Liver (tissue), 9 donors: ENCODE results near the gene AARSD1. TPM values are rescaled to one million over a fixed set of nuclear protein-coding genes. Genes with fewer than 3 reads are reported as not detected.

Experiments
- DNase-seq: peaks from one replicate; pipeline ENCODE4 v3.0.0-alpha.2; 2017; ENCODE audit warnings: low spot score
- H3K27ac ChIP-seq, 2 donors: one replicate each; pipeline ENCODE4 v1.7.0; 2013; ENCODE audit warnings: inconsistent platforms in 2 of 2, low read length in 2 of 2, control low read depth in 1 of 2, low read depth in 1 of 2, mild to moderate bottlenecking in 1 of 2
- H3K27me3 ChIP-seq, 4 donors: one replicate each; pipeline versions ENCODE4 v1.6.1 to v1.7.0; 2013; ENCODE audit warnings: low read length in 3 of 4, inconsistent platforms in 1 of 4, mild to moderate bottlenecking in 1 of 4, moderate library complexity in 1 of 4; ENCODE audit not compliant: control insufficient read depth in 4 of 4, insufficient read depth in 4 of 4
- H3K36me3 ChIP-seq, 4 donors: one replicate each; pipeline versions ENCODE4 v1.6.1 to v1.7.0; 2013; ENCODE audit warnings: low read length in 3 of 4, mild to moderate bottlenecking in 3 of 4, low read depth in 1 of 4, moderate library complexity in 1 of 4; ENCODE audit not compliant: control insufficient read depth in 4 of 4, insufficient read depth in 3 of 4
- H3K4me1 ChIP-seq, 4 donors: one replicate each; pipeline versions ENCODE4 v1.6.1 to v1.7.0; 2013; ENCODE audit warnings: low read length in 3 of 4, mild to moderate bottlenecking in 3 of 4, moderate library complexity in 1 of 4; ENCODE audit not compliant: control insufficient read depth in 4 of 4, insufficient read depth in 4 of 4
- H3K4me3 ChIP-seq, 3 donors: one replicate each; pipeline versions ENCODE4 v1.6.1 to v1.7.0; 2013; ENCODE audit warnings: low read length in 3 of 3, control low read depth in 1 of 3, low read depth in 1 of 3, mild to moderate bottlenecking in 1 of 3
- H3K9ac ChIP-seq, 2 donors: one replicate each; pipeline ENCODE4 v1.7.0; 2013; ENCODE audit warnings: low read length in 2 of 2, mild to moderate bottlenecking in 2 of 2, moderate library complexity in 2 of 2, control low read depth in 1 of 2, low read depth in 1 of 2
- H3K9me3 ChIP-seq, 4 donors: one replicate each; pipeline versions ENCODE4 v1.6.1 to v1.7.0; 2013; ENCODE audit warnings: low read length in 3 of 4; ENCODE audit not compliant: control insufficient read depth in 4 of 4
- ATF3 ChIP-seq: IDR thresholded peaks from 2 replicates; pipeline ENCODE4 v1.6.1; 2016; ENCODE audit warnings: antibody characterized with exemption
- CTCF ChIP-seq: fragments of 150-350 bp; IDR thresholded peaks from 2 replicates; pipeline ENCODE4 v1.5.1; 2017; ENCODE audit warnings: improper control_type of control experiment, low read depth, low read length; ENCODE audit not compliant: missing input control
- EGR1 ChIP-seq, 2 donors: IDR thresholded peaks; 2 replicates each; pipeline ENCODE4 v1.6.1; 2016 to 2018; ENCODE audit warnings: antibody characterized with exemption in 2 of 2, low read depth in 2 of 2
- FOXA1 ChIP-seq: IDR thresholded peaks from 2 replicates; pipeline ENCODE4 v1.6.1; 2016; ENCODE audit warnings: antibody characterized with exemption
- FOXA2 ChIP-seq: IDR thresholded peaks from 2 replicates; pipeline ENCODE4 v1.6.1; 2016; ENCODE audit warnings: antibody characterized with exemption
- HNF4A ChIP-seq, 2 donors: conservative IDR thresholded peaks; 2 replicates each; pipeline ENCODE4 v1.6.1; 2016; ENCODE audit warnings: antibody characterized with exemption in 2 of 2, mild to moderate bottlenecking in 2 of 2
- HNF4G ChIP-seq: IDR thresholded peaks from 2 replicates; pipeline ENCODE4 v1.6.1; 2016; ENCODE audit warnings: antibody characterized with exemption
- JUND ChIP-seq, 2 donors: IDR thresholded peaks; 2 replicates each; pipeline ENCODE4 v1.6.1; 2016; ENCODE audit warnings: antibody characterized with exemption in 2 of 2
- MAX ChIP-seq: IDR thresholded peaks from 2 replicates; pipeline ENCODE4 v1.6.1; 2016; ENCODE audit warnings: antibody characterized with exemption
- NR2F2 ChIP-seq: IDR thresholded peaks from 2 replicates; pipeline ENCODE4 v1.6.1; 2016; ENCODE audit warnings: antibody characterized with exemption
- RAD21 ChIP-seq, 2 donors: IDR thresholded peaks; 2 replicates each; pipeline ENCODE4 v1.6.1; 2016; ENCODE audit warnings: antibody characterized with exemption in 2 of 2, mild to moderate bottlenecking in 2 of 2
- REST ChIP-seq: IDR thresholded peaks from 2 replicates; pipeline ENCODE4 v1.6.1; 2016; ENCODE audit warnings: antibody characterized with exemption, mild to moderate bottlenecking
- RXRA ChIP-seq, 2 donors: IDR thresholded peaks; 2 replicates each; pipeline ENCODE4 v1.6.1; 2017 to 2018; ENCODE audit warnings: antibody characterized with exemption in 2 of 2, mild to moderate bottlenecking in 1 of 2
- SP1 ChIP-seq: IDR thresholded peaks from 2 replicates; pipeline ENCODE4 v1.6.1; 2018; ENCODE audit warnings: antibody characterized with exemption, mild to moderate bottlenecking
- TAF1 ChIP-seq: conservative IDR thresholded peaks from 2 replicates; pipeline ENCODE4 v1.6.1; 2016; ENCODE audit warnings: antibody characterized with exemption, mild to moderate bottlenecking
- YY1 ChIP-seq: IDR thresholded peaks from 2 replicates; pipeline ENCODE4 v1.6.1; 2016; ENCODE audit warnings: antibody characterized with exemption, mild to moderate bottlenecking
- ZBTB33 ChIP-seq: IDR thresholded peaks from 2 replicates; pipeline ENCODE4 v1.6.1; 2016; ENCODE audit warnings: antibody characterized with exemption
- WGBS: extraction: QIAGEN DNeasy Blood & Tissue Kit; methylation state at CpG from one replicate; pipeline ENCODE4 v1.1.7; 2013; 5-methylcytosine and 5-hydroxymethylcytosine counted together
- polyA plus RNA-seq, 2 donors: library from polyadenylated mRNA; stranded (reverse) in 1 of 2; unstranded in 1 of 2; fragments of 200-250 nt in 1 of 2; fragments of >200 nt in 1 of 2; fragmentation: Nextera tagmentation in 1 of 2; extraction: Ambion mirVana in 1 of 2; gene quantifications; one replicate each; pipeline versions ENCODE4 v1.2.1 to v1.2.3, GENCODE V29; 2013 to 2015
- total RNA-seq, 2 donors: library from RNA; depleted of rRNA; stranded (reverse); fragments of >200 nt; gene quantifications; one replicate each; pipeline ENCODE4 v1.2.3, GENCODE V29; 2014
- donor health status: healthy.
- donor health status: healthy.
- donor health status: healthy.
- donor health status: healthy.
- donor health status: healthy.

The AARSD1 gene
- total and polyA plus RNA-seq, 4 donors = 8.2 to 25.2 (median 19.6) TPM

- TF ChIP-seq FOXA2 (no peak), CTCF (no peak), FOXA1 (no peak), ATF3 (no peak), RXRA (IDR thresholded peaks at IDR 0.05) (no peak), HNF4A (conservative IDR thresholded peaks at IDR 0.05) (no peak), REST (no peak), MAX (no peak), TAF1 (no peak), ZBTB33 (no peak), SP1 (no peak), RAD21 (IDR thresholded peaks at IDR 0.05) (no peak), JUND (IDR thresholded peaks at IDR 0.05) (no peak)
- Histone ChIP-seq H3K27me3 (no peaks in the 10 kb centered on the region), H3K9me3 (no peaks in the 10 kb centered on the region), H3K4me1 (no peaks in the 10 kb centered on the region), H3K27ac (no peak overlapping the region), H3K36me3 (peaks cover 10 to 55% (median 40%) of the 10 kb centered on the region in 4 donors), H3K9ac (no peak overlapping the region), H3K4me3 (no peak overlapping the region)
- WGBS = 94% methylated on average over 13 of the region's 13 CpGs
- no peak for DNase-seq
Observed at GRCh38 chr17:42950044-42950783, 14.0 kb downstream of the AARSD1 start.

- H3K27ac ChIP-seq = no peak overlapping the region
- H3K4me1 ChIP-seq = no peaks in the 10 kb centered on the region
- peaks cover 2 to 24% (median 19%) of the 10 kb centered on the region in 4 donors for H3K36me3 ChIP-seq
- no peaks in the 10 kb centered on the region for H3K9me3 ChIP-seq
- no peak overlapping the region for H3K9ac ChIP-seq
- TF ChIP-seq FOXA1 (no peak), MAX (no peak), ATF3 (no peak), YY1 (no peak), NR2F2 (no peak), ZBTB33 (no peak), EGR1 (IDR thresholded peaks at IDR 0.05; ENCODE audit: low read depth in 2 of 2) (no peak), SP1 (no peak), JUND (IDR thresholded peaks at IDR 0.05) (no peak), HNF4G (no peak)
- no peak for DNase-seq
- no peaks in the 10 kb centered on the region for H3K27me3 ChIP-seq
- 93% methylated on average over 1 of the region's 1 CpG for WGBS
- no peak overlapping the region for H3K4me3 ChIP-seq
Observed at GRCh38 chr17:42946812-42947211, 17.4 kb downstream of the AARSD1 start.
